CD4-positive, alpha-beta T cell (primary cell): ENCODE results near the gene DNAAF1. TPM values are rescaled to one million over a fixed set of nuclear protein-coding genes. Genes with fewer than 3 reads are reported as not detected.

Source experiments
- ATAC-seq: fragments of 200-7000 bp; cut with Tn5 transposase; one replicate; pipeline ENCODE4 v1.10.0; 2022; ENCODE audit warnings: mild to moderate bottlenecking; ENCODE audit not compliant: poor library complexity
- CTCF ChIA-PET: fragments of 350-600 bp; sonication (Branson Sonifier 250); formaldehyde crosslinking; loops from one replicate; lab custom pipeline; 2021; ENCODE audit warnings: antibody characterized with exemption, inconsistent platforms; lab: Charles Lee
- POLR2A ChIA-PET: fragments of 350-600 bp; sonication (Branson Sonifier 250); formaldehyde crosslinking; loops from one replicate; lab custom pipeline; 2021; ENCODE audit warnings: antibody characterized with exemption, inconsistent platforms; lab: Charles Lee
- DNase-seq, 14 experiments: peaks; one replicate each; pipeline ENCODE4 v3.0.0-alpha.2; 2013 to 2020; ENCODE audit warnings: mixed read lengths in 2 of 14
- H3K27ac ChIP-seq, 2 donors: one replicate each; pipeline versions ENCODE4 v1.5.1 to v1.7.0; 2013; ENCODE audit warnings: low read length in 2 of 2, low read depth in 1 of 2, mild to moderate bottlenecking in 1 of 2
- H3K27me3 ChIP-seq, 2 experiments: 1 replicate in 1 of 2; 2 replicates in 1 of 2; pipeline versions ENCODE4 v1.6.1 to v1.7.0; 2013; ENCODE audit warnings: low read length in 2 of 2, control low read depth in 1 of 2, mild to moderate bottlenecking in 1 of 2, moderate library complexity in 1 of 2; ENCODE audit not compliant: insufficient read depth in 2 of 2, control insufficient read depth in 1 of 2
- H3K36me3 ChIP-seq: one replicate; pipeline ENCODE4 v1.6.1; 2013; ENCODE audit warnings: low read length, control low read depth; ENCODE audit not compliant: insufficient read depth
- H3K4me1 ChIP-seq: one replicate; pipeline ENCODE4 v1.6.1; 2013; ENCODE audit warnings: low read length, control low read depth; ENCODE audit not compliant: insufficient read depth
- H3K4me3 ChIP-seq: one replicate; pipeline ENCODE4 v1.5.1; 2013; ENCODE audit warnings: mild to moderate bottlenecking, low read length, moderate library complexity
- H3K9me3 ChIP-seq, 2 experiments: 1 replicate in 1 of 2; 2 replicates in 1 of 2; pipeline versions ENCODE4 v1.6.1 to v1.7.0; 2013; ENCODE audit warnings: low read length in 2 of 2, mild to moderate bottlenecking in 2 of 2, control low read depth in 1 of 2, moderate library complexity in 1 of 2; ENCODE audit not compliant: control insufficient read depth in 1 of 2, insufficient read depth in 1 of 2
- H3K27ac Mint-ChIP-seq: one replicate; pipeline ENCODE4 v1.8.0; 2020; ENCODE audit warnings: mixed read lengths
- H3K27me3 Mint-ChIP-seq: one replicate; pipeline ENCODE4 v1.8.0; 2021; ENCODE audit warnings: mixed read lengths
- H3K36me3 Mint-ChIP-seq: one replicate; pipeline ENCODE4 v1.8.0; 2021; ENCODE audit warnings: low read depth, mixed read lengths
- H3K4me1 Mint-ChIP-seq: one replicate; pipeline ENCODE4 v1.8.0; 2021; ENCODE audit warnings: low read depth, mixed read lengths
- H3K4me3 Mint-ChIP-seq: one replicate; pipeline ENCODE4 v1.8.0; 2020; ENCODE audit warnings: mild to moderate bottlenecking, mixed read lengths
- H3K9me3 Mint-ChIP-seq: one replicate; pipeline ENCODE4 v1.8.0; 2020; ENCODE audit warnings: mixed read lengths
- intact Hi-C, 2 experiments: fragments of 100-400 bp; cut with DNase I in 1 of 2; cut with micrococcal nuclease in 1 of 2; formaldehyde crosslinking; loops; one replicate each; pipeline versions ENCODE4 v1.15.1 to v1.9.0; 2023 to 2025; cut with DNase I, micrococcal nuclease
- total RNA-seq, 174 experiments: library from RNA in 2 of 174; stranded (reverse) in 2 of 174; gene quantifications; one replicate each; pipeline ENCODE4 v1.2.3 and lab custom pipeline; 2021 to 2026
- TF ChIP-seq, protein P1 (sequence below): fragments of 200-600 bp; IDR thresholded peaks from one replicate; pipeline ENCODE4 v1.8.0; 2022; ENCODE audit warnings: antibody characterized with exemption, mild to moderate bottlenecking

Gene DNAAF1
- total RNA-seq, 2 experiments from 2014 or later = not detected

DNA sequence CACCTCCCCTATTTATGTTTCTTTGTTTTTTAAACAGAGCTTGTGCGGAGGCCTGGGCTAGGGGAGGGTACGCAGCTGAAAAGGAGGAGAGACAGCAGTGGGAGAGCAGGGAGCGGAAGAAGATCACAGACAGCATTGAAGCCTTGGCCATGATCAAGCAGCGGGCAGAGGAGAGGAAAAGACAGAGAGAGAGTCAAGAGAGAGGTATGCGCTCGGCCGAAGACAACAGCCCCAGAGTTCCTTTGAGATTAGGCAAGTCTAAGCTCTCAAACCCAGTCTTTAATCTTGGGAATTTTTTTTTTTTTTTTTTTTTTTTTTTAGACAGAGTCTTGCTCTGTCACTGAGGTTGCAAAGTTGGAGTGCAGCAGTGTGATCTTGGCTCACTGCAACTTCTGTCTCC lies 20.6 kb downstream of the DNAAF1 start:
- no peak overlapping the region for H3K27ac ChIP-seq
- H3K27me3 ChIP-seq = peaks cover 0 to 7% of the 10 kb centered on the region in 2 experiments
- CTCF ChIA-PET = interaction anchor here (1.8 kb wide), 1 partner anchor 21 kb away, joined by 4 read pairs; the partner anchor contains the start of gene TAF1C
- POLR2A ChIA-PET = no interaction called here
- no peak for ATAC-seq
- H3K27ac Mint-ChIP-seq = no peak overlapping the region
- no peaks in the 10 kb centered on the region for H3K36me3 Mint-ChIP-seq
- H3K9me3 Mint-ChIP-seq = no peaks in the 10 kb centered on the region
- H3K9me3 ChIP-seq = no peaks in the 10 kb centered on the region
- H3K4me1 ChIP-seq = no peaks in the 10 kb centered on the region
- H3K4me3 ChIP-seq = no peak overlapping the region
- intact Hi-C loops = no loop called here
- no peaks in the 10 kb centered on the region for H3K36me3 ChIP-seq
- TF ChIP-seq, protein P1, sequence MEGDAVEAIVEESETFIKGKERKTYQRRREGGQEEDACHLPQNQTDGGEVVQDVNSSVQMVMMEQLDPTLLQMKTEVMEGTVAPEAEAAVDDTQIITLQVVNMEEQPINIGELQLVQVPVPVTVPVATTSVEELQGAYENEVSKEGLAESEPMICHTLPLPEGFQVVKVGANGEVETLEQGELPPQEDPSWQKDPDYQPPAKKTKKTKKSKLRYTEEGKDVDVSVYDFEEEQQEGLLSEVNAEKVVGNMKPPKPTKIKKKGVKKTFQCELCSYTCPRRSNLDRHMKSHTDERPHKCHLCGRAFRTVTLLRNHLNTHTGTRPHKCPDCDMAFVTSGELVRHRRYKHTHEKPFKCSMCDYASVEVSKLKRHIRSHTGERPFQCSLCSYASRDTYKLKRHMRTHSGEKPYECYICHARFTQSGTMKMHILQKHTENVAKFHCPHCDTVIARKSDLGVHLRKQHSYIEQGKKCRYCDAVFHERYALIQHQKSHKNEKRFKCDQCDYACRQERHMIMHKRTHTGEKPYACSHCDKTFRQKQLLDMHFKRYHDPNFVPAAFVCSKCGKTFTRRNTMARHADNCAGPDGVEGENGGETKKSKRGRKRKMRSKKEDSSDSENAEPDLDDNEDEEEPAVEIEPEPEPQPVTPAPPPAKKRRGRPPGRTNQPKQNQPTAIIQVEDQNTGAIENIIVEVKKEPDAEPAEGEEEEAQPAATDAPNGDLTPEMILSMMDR = no peak
- no peak for DNase-seq
- H3K4me3 Mint-ChIP-seq = no peak overlapping the region
- peaks cover 35% of the 10 kb centered on the region for H3K27me3 Mint-ChIP-seq
- no peaks in the 10 kb centered on the region for H3K4me1 Mint-ChIP-seq

DNA sequence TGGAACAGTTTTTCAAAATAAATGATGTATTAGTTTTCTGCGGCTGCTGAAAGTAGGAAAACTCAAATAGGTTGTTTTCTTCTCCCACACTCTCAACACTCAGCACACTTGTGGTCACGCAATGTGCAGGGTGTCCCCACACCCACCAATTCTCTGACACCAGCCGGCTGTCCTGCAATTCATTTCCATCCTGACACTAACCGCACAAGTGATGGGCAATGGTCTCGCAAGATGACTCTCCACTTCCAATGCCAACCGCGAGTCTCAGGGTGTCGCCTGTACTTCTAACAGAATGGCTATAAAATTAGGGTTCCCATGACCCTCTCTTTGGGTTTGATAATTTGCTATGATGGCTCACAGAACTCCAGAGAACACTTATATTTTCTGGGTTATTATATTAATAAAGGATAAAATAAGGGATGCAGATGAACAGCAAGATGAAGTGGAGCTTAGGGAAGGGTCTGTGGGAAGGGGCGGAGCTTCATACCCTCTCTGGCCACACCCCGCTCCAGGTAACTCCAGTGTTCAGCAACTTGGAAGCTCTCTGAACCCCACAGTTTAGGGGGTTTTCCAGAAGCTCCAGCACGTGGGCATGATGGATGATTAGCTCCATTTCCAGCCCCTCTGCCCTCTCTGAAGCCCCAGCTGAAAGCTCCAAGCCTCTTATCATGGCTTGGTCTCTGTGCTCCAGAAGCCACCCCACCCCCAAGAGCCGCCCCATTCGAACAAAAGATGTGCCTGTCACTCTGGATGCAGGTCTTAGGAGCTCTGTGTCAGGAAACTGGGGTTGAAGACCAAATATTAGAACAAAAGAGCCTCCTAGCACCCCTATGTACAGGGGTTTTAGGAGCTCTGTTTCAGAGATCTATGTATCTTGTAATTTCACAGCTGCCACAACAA lies 21.9 kb downstream of the DNAAF1 start:
- peaks cover 29% of the 10 kb centered on the region for H3K27me3 Mint-ChIP-seq
- POLR2A ChIA-PET = no interaction called here

DNA sequence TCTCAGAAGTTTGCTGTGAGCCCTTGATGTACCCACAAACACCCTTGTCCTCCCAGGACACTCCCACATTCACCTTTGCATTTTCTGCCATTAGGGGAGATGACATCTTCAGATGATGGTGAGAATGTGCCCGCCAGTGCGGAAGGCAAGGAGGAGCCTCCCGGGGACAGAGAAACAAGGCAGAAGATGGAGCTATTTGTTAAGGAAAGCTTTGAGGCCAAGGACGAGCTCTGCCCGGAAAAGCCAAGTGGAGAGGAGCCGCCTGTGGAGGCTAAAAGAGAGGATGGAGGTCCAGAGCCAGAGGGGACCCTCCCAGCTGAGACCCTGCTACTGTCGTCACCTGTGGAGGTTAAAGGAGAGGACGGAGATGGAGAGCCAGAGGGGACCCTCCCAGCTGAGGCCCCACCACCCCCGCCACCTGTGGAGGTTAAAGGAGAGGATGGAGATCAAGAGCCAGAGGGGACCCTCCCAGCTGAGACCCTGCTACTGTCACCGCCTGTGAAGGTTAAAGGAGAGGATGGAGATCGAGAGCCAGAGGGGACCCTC lies 24.7 kb downstream of the DNAAF1 start:
- CTCF ChIA-PET = interaction anchor here (2.6 kb wide), 1 partner anchor 17 kb away, joined by 7 read pairs; the partner anchor contains the start of gene TAF1C
- H3K9me3 ChIP-seq = no peaks in the 10 kb centered on the region
- Mint-ChIP-seq H3K36me3 (no peaks in the 10 kb centered on the region), H3K9me3 (no peaks in the 10 kb centered on the region), H3K4me3 (no peak overlapping the region), H3K27me3 (peaks cover 18% of the 10 kb centered on the region), H3K4me1 (no peaks in the 10 kb centered on the region), H3K27ac (no peak overlapping the region)
- no peaks in the 10 kb centered on the region for H3K36me3 ChIP-seq
- ATAC-seq (no peak), DNase-seq (no peak)
- POLR2A ChIA-PET = no interaction called here
- H3K4me1 ChIP-seq = no peaks in the 10 kb centered on the region
- H3K4me3 ChIP-seq = no peak overlapping the region
- H3K27me3 ChIP-seq = peaks cover 2 to 7% of the 10 kb centered on the region in 2 experiments
- H3K27ac ChIP-seq = no peak overlapping the region
- TF ChIP-seq, protein P1 = no peak
- intact Hi-C loops = loop anchor here in 1 of 2 experiments (10.0 kb wide), 1 partner anchor 245 kb away; no protein-coding TSS in a partner anchor

More for the DNA sequence above, 21.9 kb downstream of the DNAAF1 start:
- TF ChIP-seq, protein P1 = no peak
- Mint-ChIP-seq H3K36me3 (no peaks in the 10 kb centered on the region), H3K27ac (no peak overlapping the region), H3K4me1 (no peaks in the 10 kb centered on the region), H3K4me3 (no peak overlapping the region), H3K9me3 (no peaks in the 10 kb centered on the region)
- Histone ChIP-seq H3K4me3 (no peak overlapping the region), H3K9me3 (no peaks in the 10 kb centered on the region), H3K27me3 (peaks cover 2 to 7% of the 10 kb centered on the region in 2 experiments), H3K4me1 (no peaks in the 10 kb centered on the region), H3K27ac (no peak overlapping the region), H3K36me3 (no peaks in the 10 kb centered on the region)
- ATAC-seq (no peak), DNase-seq (no peak)
- CTCF ChIA-PET = interaction anchor here (1.8 to 2.6 kb wide), 2 partner anchors 20 kb away, joined by 4 to 7 read pairs; partner anchors contain the start of gene TAF1C
- intact Hi-C loops = no loop called here
